Stimulated activated CD4-positive, alpha-beta T cell treated with anti-CD3 and anti-CD28 coated beads, Interleukin-2, amount 100 ng/mL, for 4 hours (primary cell): ENCODE measurements around the gene USP25.
"Not testable (repeated sequence)": the region's sequence is repeated elsewhere in the genome, so short reads cannot be mapped to it uniquely, and the experiment has no call there.

ENCODE experiments used
- DNase-seq: peaks from one replicate; pipeline ENCODE4 v3.0.0-alpha.2; 2020; ENCODE audit warnings: low read depth

Gene USP25

DNA sequence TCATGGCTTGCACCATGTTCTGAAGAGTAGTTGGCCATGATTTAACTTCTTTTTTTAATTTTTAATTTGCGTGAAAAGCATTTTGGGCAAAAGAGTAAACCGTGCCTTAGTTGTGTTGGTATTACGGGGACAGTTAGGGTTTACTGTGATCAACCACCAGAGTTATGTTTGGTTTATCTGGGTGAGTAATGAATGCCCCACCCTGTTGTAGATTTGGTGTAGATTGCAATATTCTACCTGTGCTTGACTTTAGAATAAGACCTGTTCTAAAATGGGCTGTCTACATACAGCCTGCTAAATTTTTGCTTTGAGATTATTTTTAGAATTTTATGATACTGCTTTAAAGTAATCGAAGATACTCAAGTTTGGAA lies 1.4 kb downstream of the USP25 start:
- DNase-seq, result no peak

DNA sequence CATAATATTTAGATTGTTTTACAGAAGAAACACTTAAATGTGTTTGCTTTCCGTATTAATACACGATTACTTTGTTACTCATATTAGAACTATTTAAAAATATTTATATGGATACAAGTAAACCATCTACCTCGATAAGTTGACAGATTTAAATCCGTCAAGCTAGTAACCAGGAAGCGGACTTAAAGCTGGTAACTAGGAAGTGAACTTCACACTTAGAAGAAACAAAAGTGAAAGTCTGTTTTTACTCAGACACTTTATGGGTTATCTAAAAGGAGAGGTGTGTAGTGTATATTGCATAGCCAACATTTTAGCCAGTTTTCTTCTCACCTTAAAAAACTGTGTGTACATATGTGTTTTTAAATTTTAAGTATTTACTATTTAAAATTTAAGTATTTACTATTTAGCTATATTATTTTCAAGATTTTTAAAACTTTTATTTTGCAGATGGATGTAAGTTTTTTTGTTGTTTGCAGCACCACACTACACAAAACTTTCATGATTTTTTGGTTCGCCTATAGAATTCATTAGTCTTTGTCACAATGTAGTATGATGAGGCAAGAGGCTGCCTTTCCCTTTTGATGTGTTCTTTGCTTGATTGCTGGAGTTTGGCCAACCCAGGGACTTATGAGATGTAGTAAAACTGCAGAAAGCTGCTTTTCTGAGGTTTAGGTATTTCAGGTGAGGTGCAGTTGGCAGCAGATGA lies 2.7 kb downstream of the USP25 start:
- DNase-seq, result no peak

DNA sequence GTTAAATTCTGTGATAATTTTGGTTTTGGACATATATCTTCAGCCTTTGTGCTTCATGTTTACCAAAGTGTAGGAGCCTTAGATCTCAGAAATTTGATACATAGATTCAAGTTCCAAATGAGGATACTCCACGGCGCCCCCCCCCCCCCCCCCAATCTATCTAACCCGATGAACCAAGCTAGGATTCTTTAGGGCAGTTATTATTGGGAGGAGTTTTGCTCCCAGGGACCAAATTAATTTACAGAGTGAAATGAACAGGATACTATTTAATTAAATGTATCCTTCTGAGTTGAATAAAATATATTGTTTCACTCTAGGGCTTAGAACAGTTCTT lies 3.2 kb downstream of the USP25 start:
- DNase-seq, result no peak

DNA sequence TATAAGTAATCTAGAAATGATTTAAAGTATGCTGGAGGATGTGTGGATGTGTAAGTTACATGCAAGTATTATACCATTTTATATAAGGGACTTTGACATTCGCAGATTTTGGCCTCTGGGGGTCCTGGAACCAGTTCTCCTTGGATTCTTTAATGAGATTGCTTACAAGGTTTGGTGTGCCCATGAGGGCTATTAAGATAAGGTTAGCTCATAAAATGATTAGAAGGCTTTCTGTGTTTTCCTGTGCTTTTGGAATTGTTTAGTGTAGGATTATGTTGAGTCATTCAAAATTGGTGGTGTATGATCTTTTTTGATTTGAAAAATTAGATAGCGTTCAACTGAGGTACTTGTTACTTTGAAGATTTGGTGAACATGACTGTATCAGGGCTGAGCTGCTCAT lies 5.6 kb downstream of the USP25 start:
- DNase-seq, result no peak

DNA sequence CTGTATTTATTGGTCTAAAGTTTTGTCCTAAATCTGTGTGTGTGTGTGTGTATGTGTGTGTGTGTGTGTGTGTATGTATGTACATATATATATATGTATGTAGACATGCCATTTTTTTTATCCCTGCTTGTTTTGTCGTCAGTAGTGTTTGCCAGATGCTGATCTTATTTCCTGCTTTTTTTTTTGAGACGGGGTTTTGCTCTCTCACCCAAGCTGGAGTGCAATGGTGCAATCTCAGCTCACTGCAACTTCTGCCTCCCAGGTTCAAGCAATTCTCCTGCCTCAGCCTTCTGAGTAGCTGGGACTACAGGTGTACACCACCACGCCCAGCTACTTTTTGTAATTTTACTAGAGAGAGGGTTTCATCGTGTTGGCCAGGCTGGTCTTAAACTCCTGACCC lies 6.1 kb downstream of the USP25 start:
- DNase-seq, result not testable (repeated sequence)

DNA sequence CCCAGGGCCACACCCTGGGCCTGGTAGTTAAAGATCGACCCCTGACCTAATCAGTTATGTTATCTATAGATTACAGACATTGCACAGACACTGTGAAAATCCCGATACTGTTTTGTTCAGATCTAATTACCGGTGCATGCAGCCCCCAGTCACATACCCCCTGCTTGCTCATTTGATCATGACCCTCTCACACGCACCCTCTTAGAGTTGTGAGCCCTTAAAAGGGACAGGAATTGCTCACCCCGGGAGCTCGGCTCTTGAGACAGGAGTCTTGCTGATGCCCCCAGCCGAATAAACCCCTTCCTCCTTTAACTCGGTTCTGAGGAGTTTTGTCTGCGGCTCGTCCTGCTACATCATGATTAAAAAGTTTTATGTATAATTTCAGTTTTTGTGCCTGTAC lies 9.0 kb downstream of the USP25 start:
- not testable (repeated sequence) for DNase-seq

DNA sequence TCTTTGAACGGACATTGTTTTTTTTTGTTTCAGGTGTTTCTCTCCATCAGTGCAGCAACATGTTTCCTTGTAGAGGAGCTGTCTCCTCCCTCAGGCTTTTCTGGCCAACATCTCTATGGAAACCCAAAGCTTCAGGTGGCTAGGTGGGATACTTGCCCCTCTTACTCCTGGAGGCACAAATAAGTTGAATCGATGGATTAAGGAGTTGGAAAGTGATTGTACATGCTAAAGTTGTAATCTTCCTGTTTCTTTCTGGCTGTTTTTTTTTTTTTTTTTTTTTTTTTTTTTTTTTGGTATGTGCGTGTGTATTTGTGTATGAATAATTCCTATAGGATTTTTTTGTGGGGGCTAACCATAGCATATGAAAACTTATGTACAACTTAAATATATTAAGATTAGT lies 10.6 kb downstream of the USP25 start:
- DNase-seq, result no peak

DNA sequence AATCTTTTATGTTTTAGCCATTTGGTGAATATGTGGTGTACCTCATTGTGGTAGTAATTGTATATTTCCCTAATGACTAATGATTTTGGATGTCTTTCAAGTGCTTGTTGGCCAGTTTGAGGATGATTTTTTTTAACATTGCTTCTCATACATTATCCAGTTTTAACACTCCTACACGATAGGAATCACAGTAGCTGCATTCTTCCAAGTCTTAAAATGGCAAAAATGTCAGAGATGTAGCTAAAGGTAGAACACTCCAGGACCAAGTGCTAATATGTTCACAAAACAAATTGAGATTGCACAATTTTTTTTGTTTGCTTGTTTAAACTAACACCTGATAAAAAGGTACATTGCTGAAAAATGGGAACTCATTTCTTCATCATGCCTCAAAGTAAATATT lies 11.7 kb downstream of the USP25 start:
- DNase-seq, result no peak

DNA sequence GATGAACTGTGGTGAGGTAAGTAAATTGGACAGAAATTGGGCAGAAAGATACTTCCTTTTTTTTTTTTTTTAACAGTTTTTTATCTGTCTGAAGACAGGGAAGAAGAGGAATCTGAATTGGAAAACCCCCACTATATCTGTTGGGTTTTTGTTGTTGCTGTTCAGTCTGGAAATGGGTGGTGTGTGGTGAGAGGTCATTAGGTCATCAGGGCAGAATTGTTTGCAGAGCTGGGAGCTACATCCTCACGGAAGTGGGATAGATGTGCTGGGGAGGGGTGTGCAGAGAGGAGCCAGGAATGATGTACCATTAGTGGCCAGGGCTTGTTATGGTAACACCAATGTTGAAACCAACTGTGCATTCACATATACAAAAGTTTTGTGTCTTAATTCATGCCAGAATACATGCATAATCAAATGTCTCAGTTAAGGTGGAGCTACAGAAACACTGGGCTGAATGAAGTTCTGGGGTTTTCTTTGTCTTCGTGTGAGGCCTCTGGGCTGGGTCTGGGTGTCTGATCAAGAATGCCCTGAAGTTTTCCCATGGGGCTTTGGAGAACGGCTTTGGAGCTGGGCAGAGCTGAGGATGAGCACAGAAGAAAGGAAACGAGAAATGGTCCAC lies 12.4 kb downstream of the USP25 start:
- DNase-seq, result no peak

DNA sequence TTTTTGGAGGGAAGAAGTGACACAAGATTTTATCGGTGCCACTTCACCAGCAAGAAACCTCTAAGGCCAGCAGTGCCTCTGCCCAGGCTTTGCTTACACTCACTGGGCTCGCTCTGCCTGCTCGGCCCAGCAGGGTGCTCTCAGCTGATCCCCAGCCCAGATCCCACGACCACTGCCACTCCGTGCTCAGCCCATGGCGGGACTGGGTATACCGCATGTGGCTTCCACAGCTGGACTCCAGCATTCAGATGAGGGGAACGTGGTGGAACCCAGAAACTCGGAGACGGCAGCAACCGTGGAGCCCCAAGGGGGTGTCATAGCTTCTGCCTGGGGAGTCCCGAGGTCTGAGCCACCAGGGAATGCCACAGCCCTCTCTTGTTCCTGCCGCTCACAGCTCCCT lies 12.9 kb downstream of the USP25 start:
- no peak for DNase-seq

DNA sequence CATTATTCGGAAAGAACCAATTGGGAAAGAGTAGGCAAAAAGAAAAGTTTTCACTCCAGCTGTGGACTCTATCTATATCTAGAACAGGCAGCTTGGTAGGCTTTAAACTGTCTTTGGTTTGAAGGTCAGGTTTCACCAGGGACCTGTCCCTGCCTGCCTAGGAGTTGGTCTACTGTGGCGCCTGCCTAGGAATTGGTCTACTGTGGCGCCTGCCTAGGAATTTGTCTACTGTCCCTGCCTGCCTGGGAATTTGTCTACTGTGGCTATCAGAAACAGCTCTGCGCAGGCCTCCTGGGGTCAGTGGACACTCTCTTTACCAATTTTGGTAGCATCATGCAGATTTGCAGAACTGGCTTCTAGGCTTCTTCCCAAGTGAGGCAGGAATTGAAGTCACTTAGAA lies 13.8 kb downstream of the USP25 start:
- DNase-seq, result no peak

DNA sequence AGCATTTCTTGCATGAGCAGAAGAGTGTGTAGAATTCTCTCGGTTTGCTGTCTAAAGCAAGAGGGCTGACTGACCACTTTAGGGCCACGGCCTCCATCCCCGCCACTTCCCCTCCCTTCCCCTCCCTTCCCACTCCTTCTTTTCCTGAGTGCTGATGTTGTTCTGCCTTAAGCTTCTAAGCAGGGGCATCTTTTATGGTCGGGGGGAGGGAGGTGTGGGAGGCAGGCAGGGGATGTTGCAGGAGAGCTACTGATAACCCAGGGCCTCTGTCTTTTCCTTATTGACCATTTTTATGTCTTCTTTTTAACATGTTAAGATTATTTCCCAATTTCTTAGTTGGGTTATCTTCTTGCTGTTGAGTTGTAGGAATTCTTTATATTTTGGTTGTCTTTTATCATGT lies 15.1 kb downstream of the USP25 start:
- DNase-seq, result no peak

DNA sequence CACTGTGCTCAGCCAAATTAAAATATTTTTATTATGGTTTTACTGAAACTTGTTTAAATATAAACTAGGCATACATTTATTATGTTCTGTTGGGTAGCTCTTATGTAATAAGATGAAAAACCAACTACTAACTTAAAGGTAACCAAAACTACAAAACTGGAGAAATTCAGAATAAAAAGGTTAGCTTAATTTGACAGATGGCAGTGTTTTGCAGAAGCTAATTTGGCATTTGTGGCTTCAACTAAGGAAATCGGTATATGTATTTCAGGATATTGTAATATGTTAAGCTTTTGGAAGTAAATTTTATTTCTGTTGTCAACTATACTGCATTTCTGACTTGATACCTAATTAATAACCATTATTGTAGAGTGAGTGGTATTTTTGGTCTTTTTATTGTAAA lies 18.8 kb downstream of the USP25 start:
- no peak for DNase-seq

DNA sequence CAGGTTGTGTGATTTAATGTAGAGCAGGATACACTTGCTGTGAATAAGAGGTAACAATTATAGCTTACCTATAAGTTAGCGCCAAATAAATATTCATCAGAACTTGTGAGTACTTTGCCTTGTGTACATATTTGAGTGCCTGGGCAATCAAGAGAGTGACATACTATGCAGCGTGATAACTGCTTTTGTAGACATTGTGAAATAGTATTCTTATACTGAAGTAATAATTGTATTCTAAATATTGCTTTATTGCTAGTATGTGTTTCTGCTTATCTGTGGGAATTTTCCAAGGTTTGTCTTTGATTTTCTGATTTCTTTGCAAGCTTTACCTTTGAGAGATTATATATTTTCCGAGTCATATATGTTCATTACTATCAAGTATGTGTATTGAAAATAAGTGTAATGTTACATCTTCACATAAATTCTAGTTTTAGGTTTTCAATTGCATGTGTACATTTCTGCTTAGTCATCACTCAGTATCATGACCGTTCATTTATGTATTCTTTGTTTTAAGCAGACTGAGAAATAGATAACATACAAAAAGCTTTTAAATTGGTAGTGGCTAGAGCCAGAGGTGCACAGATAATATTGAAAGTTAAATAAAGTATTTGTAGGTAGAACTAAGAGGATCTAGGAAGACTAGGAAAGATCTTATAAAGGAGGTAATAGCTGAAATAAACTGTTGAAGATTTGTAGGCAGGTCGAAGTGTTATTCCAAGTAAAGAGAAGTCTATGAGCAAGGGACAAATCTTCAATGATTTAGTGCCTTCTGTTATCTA lies 19.5 kb downstream of the USP25 start:
- DNase-seq, result no peak

DNA sequence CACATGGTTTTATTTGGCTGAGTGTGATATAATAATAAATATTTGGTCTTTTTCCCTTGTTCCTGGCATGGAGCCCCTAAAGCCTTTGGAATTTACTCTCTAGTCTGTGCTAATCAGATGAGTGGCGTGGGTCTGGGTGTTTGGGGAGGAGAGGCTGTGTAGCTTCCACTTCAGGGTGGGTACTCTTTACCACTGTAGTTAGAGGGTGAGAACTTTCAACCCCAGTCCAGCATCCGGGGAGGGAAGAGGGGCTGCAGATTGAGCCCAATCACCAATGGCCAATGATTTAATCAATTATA lies 20.0 kb downstream of the USP25 start:
- no peak for DNase-seq

DNA sequence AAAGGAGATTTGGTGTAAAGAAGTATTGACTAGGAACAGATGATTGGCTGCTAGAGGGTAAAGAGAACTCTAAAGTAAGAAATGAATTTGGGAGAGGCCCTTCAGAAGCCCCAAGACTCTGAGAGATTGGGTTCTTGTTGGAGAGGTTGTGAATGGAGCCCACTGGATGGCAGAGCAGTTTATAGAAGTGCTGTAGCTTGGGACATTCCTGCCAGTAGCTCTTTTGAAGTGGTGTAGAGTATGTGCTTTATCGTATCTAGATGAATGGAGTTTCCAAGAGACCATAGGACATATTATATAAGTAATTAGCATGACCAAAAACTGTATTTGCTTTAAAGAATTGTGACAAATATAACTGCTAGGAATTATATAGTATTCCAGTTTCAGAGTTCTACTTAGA lies 21.3 kb downstream of the USP25 start:
- DNase-seq, result no peak

DNA sequence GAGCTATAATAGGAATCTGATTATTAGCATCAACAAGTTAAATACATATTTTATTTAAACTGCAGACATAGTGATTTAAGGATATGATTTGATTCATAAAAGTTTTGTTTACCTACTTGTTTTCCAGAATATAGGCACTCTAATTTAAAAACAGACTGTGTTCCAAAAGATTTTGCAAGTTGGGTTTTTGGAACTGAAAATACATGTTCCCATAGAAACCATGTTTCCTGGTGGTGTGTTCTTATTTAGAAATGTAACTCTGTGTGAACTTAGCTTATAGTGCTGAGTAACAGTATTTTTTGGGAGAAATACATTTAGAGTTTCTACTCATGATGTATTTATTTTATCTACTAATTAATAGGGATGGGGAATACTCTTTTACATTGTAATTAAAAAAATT lies 21.8 kb downstream of the USP25 start:
- no peak for DNase-seq

DNA sequence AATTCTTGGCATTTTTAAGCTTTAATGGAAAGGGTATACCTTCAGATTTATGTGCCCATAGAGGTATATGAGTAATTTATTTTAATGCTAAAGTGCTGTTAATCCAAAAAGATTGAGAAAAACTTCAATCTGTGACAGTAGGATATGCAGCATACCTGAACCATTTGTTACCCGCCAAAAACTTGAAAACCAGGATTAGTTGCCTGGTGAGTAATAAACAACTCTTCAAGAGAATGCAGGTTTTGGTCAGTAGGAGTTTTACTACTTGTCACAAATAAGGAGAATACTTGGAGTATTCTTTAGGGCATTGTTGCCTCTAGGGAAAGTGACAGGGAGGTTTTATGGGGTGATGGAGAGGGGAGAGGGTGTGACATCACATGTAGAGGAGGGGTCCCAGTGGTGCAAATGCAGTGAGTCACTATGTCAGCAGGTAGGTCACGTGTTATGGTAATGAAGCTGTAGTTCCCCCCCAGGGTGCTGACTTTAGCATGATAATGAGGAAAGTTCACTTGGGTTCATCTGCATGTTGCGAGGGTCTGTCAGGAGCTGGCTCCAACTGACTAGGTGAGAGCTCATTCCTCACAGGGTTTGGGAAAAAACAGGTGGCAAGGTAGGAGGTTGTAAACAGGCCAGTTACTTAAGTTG lies 23.1 kb downstream of the USP25 start:
- no peak for DNase-seq

DNA sequence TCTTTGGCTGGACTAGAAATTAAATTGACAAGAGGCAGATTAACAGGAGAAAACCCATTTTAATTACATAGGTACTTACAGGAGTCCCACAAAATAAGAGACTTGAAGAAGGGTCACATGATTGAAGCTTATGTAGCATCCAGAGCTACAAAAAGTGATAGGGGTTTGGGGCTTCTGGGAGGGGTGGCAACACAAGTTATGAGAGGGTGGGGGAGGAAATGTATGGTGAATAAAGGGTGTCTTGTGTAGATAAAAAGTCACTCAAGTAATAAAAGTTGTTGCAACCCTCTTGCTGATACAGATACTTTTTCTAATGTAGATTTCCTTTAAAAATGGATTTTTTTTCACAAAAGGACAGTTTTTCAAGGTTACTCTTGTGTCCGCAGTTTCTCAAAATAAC lies 24.0 kb downstream of the USP25 start:
- no peak for DNase-seq

DNA sequence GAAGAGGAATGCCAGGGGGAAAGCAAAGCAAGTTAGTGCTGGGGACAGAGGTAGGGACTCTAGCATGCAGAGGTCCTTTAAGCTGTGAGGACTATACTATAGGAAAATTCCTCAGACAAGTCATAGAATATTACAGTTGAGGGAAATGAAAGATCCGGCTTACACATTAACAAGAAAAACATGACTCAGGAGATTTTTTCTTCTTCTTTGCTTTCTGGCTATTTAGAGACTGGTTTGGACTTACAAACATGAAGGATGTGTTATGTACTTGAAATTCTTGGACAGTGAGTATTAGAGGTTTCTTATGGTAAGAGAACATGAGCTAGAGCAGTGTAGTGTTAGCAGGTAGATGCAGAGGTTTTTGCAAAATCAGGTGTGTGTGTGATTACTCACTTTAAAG lies 24.9 kb downstream of the USP25 start:
- DNase-seq, result no peak

DNA sequence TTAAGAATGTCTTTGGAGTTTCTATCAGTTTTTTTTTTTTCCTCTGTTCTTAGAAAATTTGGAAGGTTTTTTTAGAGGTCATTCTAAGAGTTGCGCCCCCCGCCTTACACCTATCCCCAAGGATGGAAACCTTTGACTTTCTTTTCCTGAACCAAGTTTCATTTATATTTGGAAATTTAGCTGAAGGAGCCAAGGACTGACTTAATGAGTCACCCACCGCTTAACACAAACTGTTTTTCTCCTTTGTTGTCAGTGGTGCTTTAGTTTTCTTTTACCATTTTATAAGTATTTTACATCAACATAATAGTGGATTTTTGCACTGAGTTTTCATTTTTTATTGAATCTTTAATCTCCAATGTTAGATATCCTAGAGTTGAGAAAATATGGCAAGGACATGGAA lies 25.3 kb downstream of the USP25 start:
- DNase-seq, result no peak

DNA sequence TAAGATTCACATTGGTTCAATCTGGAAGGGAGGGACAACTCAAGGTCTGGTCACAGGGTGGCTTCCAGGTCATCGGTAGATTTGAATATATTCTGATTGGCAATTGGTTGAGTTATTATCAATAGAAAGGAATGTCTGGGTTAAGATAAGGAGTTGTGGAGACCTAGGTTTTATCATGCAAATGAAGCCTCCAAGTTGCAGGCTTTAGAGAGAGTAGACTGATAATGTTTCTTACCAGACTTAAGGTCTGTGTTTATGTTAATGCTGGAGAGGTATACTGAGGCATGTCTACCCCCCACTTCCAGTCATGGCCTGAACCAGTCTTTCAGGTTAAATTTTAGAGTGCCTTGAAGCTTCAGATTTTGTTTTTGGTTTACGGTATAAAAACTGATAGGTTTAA lies 29.7 kb downstream of the USP25 start:
- no peak for DNase-seq

DNA sequence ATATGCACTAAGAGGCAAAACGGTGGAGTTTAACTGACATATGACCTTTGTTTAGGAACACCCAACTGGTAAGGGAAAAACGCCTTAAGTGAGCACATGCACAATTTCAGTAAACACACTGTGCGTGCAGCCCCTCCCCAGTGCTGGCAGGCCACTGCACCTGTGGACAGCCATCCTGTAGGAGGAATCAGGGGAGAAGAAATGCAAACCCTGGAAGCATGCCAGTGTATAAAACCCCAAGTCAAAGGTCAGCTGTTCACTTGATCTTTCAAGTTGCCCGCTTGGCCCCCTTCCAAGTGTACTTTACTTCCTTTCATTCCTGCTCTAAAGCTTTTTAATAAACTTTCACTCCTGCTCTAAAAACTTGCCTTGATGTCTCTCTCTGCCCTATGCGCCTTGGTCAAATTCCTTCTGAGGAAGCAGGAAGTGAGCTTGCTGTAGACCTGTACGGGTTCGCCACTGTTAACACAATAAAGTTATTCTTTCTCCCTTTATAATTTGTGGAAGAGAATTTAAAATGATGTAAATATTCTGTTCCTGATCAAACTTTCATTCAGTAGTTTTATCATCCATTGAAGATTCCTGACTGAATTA lies 31.8 kb downstream of the USP25 start:
- DNase-seq, result no peak
